WTC11 (cell line): Measurements from ENCODE around the gene ANXA2.

Experiments
- ATF2 ChIP-seq: sonication (generic); formaldehyde crosslinking; IDR thresholded peaks from 2 replicates; pipeline ENCODE4 v1.8.1; 2022; ENCODE audit warnings: low read depth, missing genetic modification reagents, borderline replicate concordance
- ATF3 ChIP-seq: sonication (generic); formaldehyde crosslinking; conservative IDR thresholded peaks from 2 replicates; pipeline ENCODE4 v1.8.1; 2022; ENCODE audit warnings: mild to moderate bottlenecking, missing genetic modification reagents
- CTCF ChIP-seq: fragments of 200-600 bp; IDR thresholded peaks from 2 replicates; pipeline ENCODE4 v1.8.0; 2022; ENCODE audit warnings: antibody characterized with exemption
- ERG ChIP-seq: fragments of 250-450 bp; sonication (Bioruptor Pico); IDR thresholded peaks from 2 replicates; pipeline ENCODE4 v1.8.0; 2021; ENCODE audit warnings: mild to moderate bottlenecking
- MAX ChIP-seq: sonication (generic); formaldehyde crosslinking; IDR thresholded peaks from 2 replicates; pipeline ENCODE4 v1.8.0; 2022; ENCODE audit warnings: mild to moderate bottlenecking, missing genetic modification reagents
- ZNF532 ChIP-seq: fragments of 250-450 bp; sonication (Bioruptor Pico); IDR thresholded peaks from 2 replicates; pipeline ENCODE4 v1.9.0; 2021; ENCODE audit warnings: mild to moderate bottlenecking, borderline replicate concordance

GRCh38 chr15:60416484-60416883 lies 18.7 kb upstream of the ANXA2 start:
- TF ChIP-seq CTCF: no peak
- no peak for TF ChIP-seq ATF2 (CRISPR knock-in tag)
- TF ChIP-seq MAX: no peak
- no peak for TF ChIP-seq ERG (CRISPR knock-in tag)
- no peak for TF ChIP-seq ZNF532 (CRISPR knock-in tag)
- no peak for TF ChIP-seq ATF3 (CRISPR knock-in tag)
